B cell (primary cell): ENCODE measurements around the gene LDLRAD1. TPM values are rescaled to one million over a fixed set of nuclear protein-coding genes. Genes with fewer than 3 reads are reported as not detected.
"Not testable (repeated sequence)": the region's sequence is repeated elsewhere in the genome, so short reads cannot be mapped to it uniquely, and the experiment has no call there.

Experiments
- ATAC-seq: fragments of 200-7000 bp; cut with Tn5 transposase; one replicate; pipeline ENCODE4 v1.10.0; 2021; ENCODE audit warnings: low read depth, mild to moderate bottlenecking, moderate number of reproducible peaks, moderate library complexity
- CTCF ChIA-PET: fragments of 350-600 bp; sonication (Branson Sonifier 250); formaldehyde crosslinking; loops from one replicate; lab custom pipeline; 2021; ENCODE audit warnings: antibody characterized with exemption, inconsistent platforms; lab: Charles Lee
- POLR2A ChIA-PET: fragments of 350-600 bp; sonication (Branson Sonifier 250); formaldehyde crosslinking; loops from one replicate; lab custom pipeline; 2021; ENCODE audit warnings: antibody characterized with exemption; lab: Charles Lee
- DNase-seq: peaks from one replicate; pipeline ENCODE4 v3.0.0; 2013
- H2AFZ ChIP-seq: 2 replicates; pipeline ENCODE4 v1.6.1; 2012; ENCODE audit warnings: mild to moderate bottlenecking, low read depth, low read length; ENCODE audit not compliant: insufficient read depth, poor library complexity, severe bottlenecking
- H3K27ac ChIP-seq, 2 donors: 1 replicate in 1 of 2; 2 replicates in 1 of 2; pipeline ENCODE4 v1.5.1; 2012 to 2013; ENCODE audit warnings: low read length in 2 of 2, mild to moderate bottlenecking in 2 of 2, moderate library complexity in 1 of 2
- H3K27me3 ChIP-seq, 4 experiments: fragments of 200-600 bp in 1 of 4; sonication (generic) in 1 of 4; replicated peaks in 1 of 4; 1 replicate in 2 of 4; 2 replicates in 2 of 4; pipeline versions ENCODE4 v1.6.1 to v1.7.0; 2013 to 2016; ENCODE audit warnings: low read length in 3 of 4, mild to moderate bottlenecking in 2 of 4, mixed read lengths in 1 of 4, moderate library complexity in 1 of 4; ENCODE audit not compliant: insufficient read depth in 4 of 4, control insufficient read depth in 3 of 4; ENCODE audit errors: control extremely low read depth in 1 of 4
- H3K36me3 ChIP-seq, 2 experiments: replicated peaks in 1 of 2; 1 replicate in 1 of 2; 2 replicates in 1 of 2; pipeline versions ENCODE4 v1.6.1 to v1.7.1; 2013; ENCODE audit warnings: low read length in 1 of 2; ENCODE audit not compliant: insufficient read depth in 2 of 2, control insufficient read depth in 1 of 2; ENCODE audit errors: control extremely low read depth in 1 of 2, extremely low read depth in 1 of 2
- H3K4me1 ChIP-seq, 2 donors: fragments of 200-600 bp in 1 of 2; sonication (generic) in 1 of 2; 1 replicate in 1 of 2; 2 replicates in 1 of 2; pipeline versions ENCODE4 v1.5.1 to v1.6.1; 2013 to 2017; ENCODE audit warnings: low read length in 2 of 2; ENCODE audit not compliant: control insufficient read depth in 2 of 2, insufficient read depth in 2 of 2
- H3K4me2 ChIP-seq: replicated peaks from 2 replicates; pipeline ENCODE3; 2012; ENCODE audit warnings: mild to moderate bottlenecking, low read depth, low read length; ENCODE audit not compliant: poor library complexity, severe bottlenecking
- H3K4me3 ChIP-seq, 5 experiments: fragments of 200-600 bp in 1 of 5; sonication (generic) in 1 of 5; 1 replicate in 3 of 5; 2 replicates in 2 of 5; pipeline versions ENCODE4 v1.5.1 to v1.7.0; 2011 to 2016; ENCODE audit warnings: low read length in 4 of 5, mild to moderate bottlenecking in 4 of 5, low read depth in 2 of 5, control low read depth in 1 of 5, moderate library complexity in 1 of 5; ENCODE audit not compliant: insufficient read depth in 1 of 5; ENCODE audit errors: control extremely low read depth in 1 of 5, extremely low read depth in 1 of 5
- H3K79me2 ChIP-seq: fragments of 200-600 bp; sonication (generic); one replicate; pipeline ENCODE4 v1.6.0; 2016; ENCODE audit warnings: low read length; ENCODE audit not compliant: control insufficient read depth, insufficient read depth
- H3K9ac ChIP-seq: fragments of 200-600 bp; sonication (generic); 2 replicates; pipeline ENCODE4 v1.6.1; 2017; ENCODE audit warnings: mild to moderate bottlenecking, low read length, moderate library complexity
- H3K9me3 ChIP-seq, 3 donors: one replicate each; pipeline versions ENCODE4 v1.6.1 to v1.7.1; 2013; ENCODE audit warnings: low read length in 2 of 3; ENCODE audit not compliant: control insufficient read depth in 2 of 3, insufficient read depth in 1 of 3; ENCODE audit errors: control extremely low read depth in 1 of 3
- H4K20me1 ChIP-seq: 2 replicates; pipeline ENCODE4 v1.6.0; 2012; ENCODE audit warnings: mild to moderate bottlenecking, low read length; ENCODE audit not compliant: insufficient read depth, control insufficient read depth, poor library complexity, severe bottlenecking
- H3K27ac Mint-ChIP-seq: one replicate; pipeline ENCODE4 v1.8.0; 2021; ENCODE audit warnings: mixed read lengths
- H3K27me3 Mint-ChIP-seq: one replicate; pipeline ENCODE4 v1.8.0; 2021; ENCODE audit warnings: mixed read lengths
- H3K4me1 Mint-ChIP-seq: one replicate; pipeline ENCODE4 v1.8.0; 2021; ENCODE audit warnings: mixed read lengths
- H3K4me3 Mint-ChIP-seq: one replicate; pipeline ENCODE4 v1.8.0; 2021; ENCODE audit warnings: mixed read lengths
- H3K9me3 Mint-ChIP-seq: one replicate; pipeline ENCODE4 v1.8.0; 2022; ENCODE audit warnings: mixed read lengths; ENCODE audit not compliant: insufficient read depth
- CTCF ChIP-seq: fragments of 200-600 bp; IDR thresholded peaks from one replicate; pipeline ENCODE4 v1.8.0; 2022; ENCODE audit warnings: antibody characterized with exemption, mild to moderate bottlenecking
- EZH2 ChIP-seq: IDR thresholded peaks from 2 replicates; pipeline ENCODE4 v1.6.1; 2012; ENCODE audit warnings: borderline replicate concordance, low read depth, mild to moderate bottlenecking, moderate library complexity, low read length; ENCODE audit not compliant: insufficient read depth, poor library complexity, severe bottlenecking
- WGBS: methylation state at CpG from one replicate; pipeline ENCODE4 v1.1.5; 2013; ENCODE audit warnings: missing lambda C conversion rate; ENCODE audit not compliant: insufficient coverage; 5-methylcytosine and 5-hydroxymethylcytosine counted together
- intact Hi-C: fragments of 100-400 bp; cut with micrococcal nuclease; formaldehyde crosslinking; loops from one replicate; pipeline ENCODE4 v1.10.0; 2022
- polyA plus RNA-seq: library from polyadenylated mRNA; depleted of rRNA; stranded (reverse); fragments of >200 nt; gene quantifications from 2 replicates; pipeline ENCODE4 v1.2.3, GENCODE V29; 2012
- total RNA-seq, 2 donors: library from RNA; stranded (reverse); fragments of 120-200 nt in 1 of 2; gene quantifications; 1 replicate in 1 of 2; 2 replicates in 1 of 2; pipeline versions ENCODE4 v1.2.3 to v1.2.4, GENCODE V29; 2013 to 2022

Gene LDLRAD1
- total and polyA plus RNA-seq, 2 donors (not counting 1 experiment from before 2014, with no cell fraction given) = not detected

- H3K27ac ChIP-seq = no peak overlapping the region
- H4K20me1 ChIP-seq = no peaks in the 10 kb centered on the region
- no peaks in the 10 kb centered on the region for H3K9me3 Mint-ChIP-seq
- H3K27me3 ChIP-seq = no peaks in the 10 kb centered on the region
- H2AFZ ChIP-seq = no peak overlapping the region
- H3K4me1 Mint-ChIP-seq = no peaks in the 10 kb centered on the region
- H3K4me2 ChIP-seq = no peak overlapping the region
- H3K27me3 Mint-ChIP-seq = no peaks in the 10 kb centered on the region
- no peaks in the 10 kb centered on the region for H3K4me1 ChIP-seq
- ChIA-PET CTCF (interaction anchor here (0.9 kb wide), 1 partner anchor 163 kb away, joined by 3 read pairs; no protein-coding TSS in a partner anchor), POLR2A (no interaction called here)
- ATAC-seq (no peak), DNase-seq (no peak)
- 100% methylated on average over 1 of the region's 2 CpGs for WGBS
- no peak overlapping the region for H3K9ac ChIP-seq
- no peak overlapping the region for H3K4me3 Mint-ChIP-seq
- H3K9me3 ChIP-seq = no peaks in the 10 kb centered on the region
- H3K36me3 ChIP-seq = no peaks in the 10 kb centered on the region
- H3K79me2 ChIP-seq = no peaks in the 10 kb centered on the region
- TF ChIP-seq EZH2 (no peak), CTCF (no peak)
- no peak overlapping the region for H3K27ac Mint-ChIP-seq
- intact Hi-C loops = no loop called here
- H3K4me3 ChIP-seq = no peak overlapping the region
These were observed 6.4 kb upstream of the LDLRAD1 start for GRCh38 chr1:54024358-54024757.

DNA sequence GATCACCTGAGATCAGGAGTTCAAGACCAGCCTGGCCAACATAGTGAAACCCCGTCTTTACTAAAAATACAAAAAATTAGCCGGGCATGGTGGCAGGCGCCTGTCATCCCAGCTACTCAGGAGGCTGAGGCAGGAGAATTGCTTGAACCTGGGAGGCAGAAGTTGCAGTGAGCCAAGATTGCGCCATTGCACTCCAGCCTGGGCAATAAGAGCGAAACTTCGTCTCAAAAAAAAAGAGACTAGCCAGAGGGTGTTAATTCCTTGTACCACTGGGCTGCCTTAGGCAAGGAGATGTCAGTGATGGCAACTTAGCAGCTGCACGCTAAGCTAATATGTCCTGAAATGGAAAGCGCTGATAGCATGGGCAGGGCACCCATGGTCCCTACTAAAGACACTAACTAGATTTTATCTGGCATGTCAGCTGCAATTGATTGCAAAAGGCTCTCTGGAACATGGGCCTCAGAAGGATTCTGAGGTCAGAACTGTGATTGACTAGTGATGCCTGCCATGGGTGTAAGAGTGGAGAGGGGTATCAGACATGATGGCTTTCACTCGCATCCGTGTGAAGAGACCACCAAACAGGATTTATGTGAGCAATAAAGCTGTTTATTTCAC is 1.7 kb upstream of the LDLRAD1 start:
- H3K9ac ChIP-seq, H3K27ac Mint-ChIP-seq, H3K27me3 ChIP-seq, H3K9me3 Mint-ChIP-seq, H3K4me1 ChIP-seq, H3K79me2 ChIP-seq, H3K9me3 ChIP-seq, H3K4me3 Mint-ChIP-seq, ATAC-seq, CTCF ChIA-PET, H3K4me2 ChIP-seq, H4K20me1 ChIP-seq, intact Hi-C loops, DNase-seq, H3K27ac ChIP-seq, H2AFZ ChIP-seq, H3K4me3 ChIP-seq, POLR2A ChIA-PET, H3K36me3 ChIP-seq, H3K4me1 Mint-ChIP-seq: not testable (repeated sequence)
- peaks cover 13% of the 10 kb centered on the region for H3K27me3 Mint-ChIP-seq
- WGBS = 88% methylated on average over 10 of the region's 10 CpGs
